Neural cell (in vitro differentiated cells): ENCODE measurements around the gene PRLHR. TPM values are rescaled to one million over a fixed set of nuclear protein-coding genes. Genes with fewer than 3 reads are reported as not detected.

Experiments used
- H2AFZ ChIP-seq: fragments of 200-600, 300-800 bp; sonication (generic), shearing (Covaris generic); 2 replicates; pipeline ENCODE4 v1.6.0; 2014; ENCODE audit warnings: low read depth, mild to moderate bottlenecking, antibody characterized with exemption, low read length, moderate library complexity
- H3F3A ChIP-seq: fragments of 200-600 bp; shearing (Covaris generic); 2 replicates; pipeline ENCODE4 v1.6.1; 2016; ENCODE audit warnings: mild to moderate bottlenecking, moderate library complexity, mixed read lengths, antibody characterized with exemption, low read length; ENCODE audit not compliant: insufficient read depth, poor library complexity, severe bottlenecking
- H3K27ac ChIP-seq: fragments of 200-600, 300-800 bp; sonication (generic), shearing (Covaris generic); 2 replicates; pipeline ENCODE4 v1.5.1; 2014; ENCODE audit warnings: mild to moderate bottlenecking, low read length, moderate library complexity
- H3K27me3 ChIP-seq: fragments of 300-800, 200-600 bp; sonication (generic), shearing (Covaris generic); 2 replicates; pipeline ENCODE4 v1.6.0; 2014; ENCODE audit warnings: mild to moderate bottlenecking, low read depth, low read length, moderate library complexity; ENCODE audit not compliant: insufficient read depth
- H3K36me3 ChIP-seq: fragments of 300-800, 200-600 bp; sonication (generic), shearing (Covaris generic); 2 replicates; pipeline ENCODE4 v1.5.1; 2014; ENCODE audit warnings: mild to moderate bottlenecking, antibody characterized with exemption, low read length, moderate library complexity; ENCODE audit not compliant: insufficient read depth
- H3K4me2 ChIP-seq: fragments of 300-800, 200-600 bp; sonication (generic), shearing (Covaris generic); 2 replicates; pipeline ENCODE4 v1.6.0; 2014; ENCODE audit warnings: mild to moderate bottlenecking, low read length
- H3K4me3 ChIP-seq: fragments of 300-800, 200-600 bp; sonication (generic), shearing (Covaris generic); 2 replicates; pipeline ENCODE4 v1.5.1; 2014; ENCODE audit warnings: mild to moderate bottlenecking, low read length, moderate library complexity
- H3K79me2 ChIP-seq: fragments of 200-600 bp; shearing (Covaris generic); replicated peaks from 2 replicates; pipeline ENCODE4 v1.6.0; 2014; ENCODE audit warnings: mild to moderate bottlenecking, low read length, moderate library complexity; ENCODE audit not compliant: insufficient read depth
- H3K9ac ChIP-seq: fragments of 300-800, 200-600 bp; sonication (generic), shearing (Covaris generic); 2 replicates; pipeline ENCODE4 v1.6.1; 2016; ENCODE audit warnings: mild to moderate bottlenecking, low read length, mixed read lengths
- H3K9me2 ChIP-seq: fragments of 200-600 bp; shearing (Covaris generic); 2 replicates; pipeline ENCODE4 v1.6.1; 2016; ENCODE audit warnings: mild to moderate bottlenecking, low read length, mixed read lengths; ENCODE audit not compliant: insufficient read depth
- H3K9me3 ChIP-seq: fragments of 200-600, 300-800 bp; sonication (generic), shearing (Covaris generic); 2 replicates; pipeline ENCODE4 v1.6.1; 2016; ENCODE audit warnings: mild to moderate bottlenecking, mixed run types, low read length, moderate library complexity, mixed read lengths
- H4K20me1 ChIP-seq: fragments of 200-600 bp; shearing (Covaris generic); 2 replicates; pipeline ENCODE4 v1.6.1; 2016; ENCODE audit warnings: mild to moderate bottlenecking, mixed run types; ENCODE audit not compliant: insufficient read depth
- EP300 ChIP-seq: fragments of 450-650 bp; conservative IDR thresholded peaks from 2 replicates; pipeline ENCODE4 v1.6.1; 2014; ENCODE audit warnings: antibody characterized with exemption, mild to moderate bottlenecking, moderate library complexity; ENCODE audit not compliant: poor library complexity, severe bottlenecking
- EZH2 ChIP-seq: fragments of 200-600, 300-800 bp; shearing (Covaris generic), sonication (generic); IDR thresholded peaks from 2 replicates; pipeline ENCODE4 v1.6.1; 2014; ENCODE audit warnings: antibody characterized with exemption, low read length, borderline replicate concordance, mild to moderate bottlenecking; ENCODE audit not compliant: insufficient read depth, poor library complexity, severe bottlenecking
- MXI1 ChIP-seq: fragments of 450-650 bp; conservative IDR thresholded peaks from 2 replicates; pipeline ENCODE4 v1.6.1; 2014; ENCODE audit warnings: antibody characterized with exemption, mild to moderate bottlenecking; ENCODE audit not compliant: poor library complexity, severe bottlenecking
- POLR2AphosphoS5 ChIP-seq: IDR thresholded peaks from 2 replicates; pipeline ENCODE4 v1.6.1; 2012
- RAD21 ChIP-seq: fragments of 450-650 bp; conservative IDR thresholded peaks from 2 replicates; pipeline ENCODE4 v1.6.1; 2014; ENCODE audit warnings: antibody characterized with exemption, mild to moderate bottlenecking, moderate library complexity
- SMC3 ChIP-seq: fragments of 450-650 bp; conservative IDR thresholded peaks from 2 replicates; pipeline ENCODE4 v1.6.1; 2014; ENCODE audit warnings: antibody characterized with exemption, mild to moderate bottlenecking, moderate library complexity; ENCODE audit not compliant: poor library complexity
- TAF1 ChIP-seq: IDR thresholded peaks from 2 replicates; pipeline ENCODE4 v1.6.1; 2012; ENCODE audit warnings: low read depth
- polyA plus RNA-seq: library from polyadenylated mRNA; depleted of rRNA; stranded (reverse); fragments of >200 nt; gene quantifications from 2 replicates; pipeline ENCODE4 v1.2.3, GENCODE V29; 2014
- TF ChIP-seq, protein P1 (sequence below): fragments of 450-650 bp; IDR thresholded peaks from 2 replicates; pipeline ENCODE4 v1.5.1; 2014; ENCODE audit warnings: antibody characterized with exemption, mild to moderate bottlenecking, moderate library complexity; ENCODE audit not compliant: poor library complexity, severe bottlenecking
- TF ChIP-seq, protein P2 (sequence below): IDR thresholded peaks from 2 replicates; pipeline ENCODE4 v1.6.1; 2012; ENCODE audit warnings: borderline replicate concordance

PRLHR gene
- polyA plus RNA-seq, 1 donor from 2014 or later: 0.20 TPM

DNA sequence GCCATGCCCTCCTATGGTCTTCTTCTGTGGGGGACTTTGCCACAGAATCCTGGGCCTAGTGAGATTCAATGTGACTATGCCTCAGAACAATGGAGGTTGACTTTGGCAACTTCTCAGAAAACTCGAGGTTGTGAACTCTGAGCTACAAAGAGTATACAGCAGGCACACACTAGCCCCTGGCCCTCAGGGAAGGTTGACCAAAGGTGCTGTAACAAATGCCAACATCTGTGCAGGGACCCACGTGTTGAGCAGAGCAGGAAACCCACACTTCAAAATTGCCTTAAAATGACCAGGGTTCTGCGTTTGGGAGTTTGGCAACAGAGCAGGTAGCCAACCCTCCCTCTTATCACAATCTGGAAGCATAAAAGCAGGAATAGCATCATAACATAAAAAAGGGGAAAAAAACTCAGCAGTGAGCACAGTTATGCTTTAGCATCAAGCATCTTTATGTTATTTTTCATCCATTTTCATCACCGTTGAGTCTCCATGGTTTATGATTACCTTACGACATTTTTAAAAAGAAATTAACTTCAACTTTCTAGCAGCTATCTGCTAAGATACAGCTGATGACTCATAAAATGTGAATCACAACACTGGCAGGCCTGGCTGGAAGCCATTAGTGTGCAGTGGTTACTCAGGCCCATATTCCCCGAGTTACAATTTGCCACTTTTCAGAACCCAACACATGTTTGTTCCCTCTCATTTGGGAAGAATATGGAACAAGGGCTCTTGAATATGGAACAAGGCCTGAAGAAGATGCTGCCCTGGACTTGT, 11.1 kb downstream of the PRLHR start:
- H3K9ac ChIP-seq: no peak overlapping the region
- H3K4me2 ChIP-seq: no peak overlapping the region
- H4K20me1 ChIP-seq: no peaks in the 10 kb centered on the region
- no peak overlapping the region for H3K27ac ChIP-seq
- no peak overlapping the region for H2AFZ ChIP-seq
- H3K9me2 ChIP-seq: no peaks in the 10 kb centered on the region
- no peak overlapping the region for H3K4me3 ChIP-seq
- no peaks in the 10 kb centered on the region for H3K36me3 ChIP-seq
- no peaks in the 10 kb centered on the region for H3K9me3 ChIP-seq
- no peaks in the 10 kb centered on the region for H3K27me3 ChIP-seq
- no peaks in the 10 kb centered on the region for H3F3A ChIP-seq
- no peaks in the 10 kb centered on the region for H3K79me2 ChIP-seq
- TF ChIP-seq TAF1: no peak
- no peak for TF ChIP-seq MXI1
- TF ChIP-seq EZH2: no peak
- TF ChIP-seq RAD21: no peak
- TF ChIP-seq, protein P1, sequence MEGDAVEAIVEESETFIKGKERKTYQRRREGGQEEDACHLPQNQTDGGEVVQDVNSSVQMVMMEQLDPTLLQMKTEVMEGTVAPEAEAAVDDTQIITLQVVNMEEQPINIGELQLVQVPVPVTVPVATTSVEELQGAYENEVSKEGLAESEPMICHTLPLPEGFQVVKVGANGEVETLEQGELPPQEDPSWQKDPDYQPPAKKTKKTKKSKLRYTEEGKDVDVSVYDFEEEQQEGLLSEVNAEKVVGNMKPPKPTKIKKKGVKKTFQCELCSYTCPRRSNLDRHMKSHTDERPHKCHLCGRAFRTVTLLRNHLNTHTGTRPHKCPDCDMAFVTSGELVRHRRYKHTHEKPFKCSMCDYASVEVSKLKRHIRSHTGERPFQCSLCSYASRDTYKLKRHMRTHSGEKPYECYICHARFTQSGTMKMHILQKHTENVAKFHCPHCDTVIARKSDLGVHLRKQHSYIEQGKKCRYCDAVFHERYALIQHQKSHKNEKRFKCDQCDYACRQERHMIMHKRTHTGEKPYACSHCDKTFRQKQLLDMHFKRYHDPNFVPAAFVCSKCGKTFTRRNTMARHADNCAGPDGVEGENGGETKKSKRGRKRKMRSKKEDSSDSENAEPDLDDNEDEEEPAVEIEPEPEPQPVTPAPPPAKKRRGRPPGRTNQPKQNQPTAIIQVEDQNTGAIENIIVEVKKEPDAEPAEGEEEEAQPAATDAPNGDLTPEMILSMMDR: no peak
- no peak for TF ChIP-seq SMC3

DNA sequence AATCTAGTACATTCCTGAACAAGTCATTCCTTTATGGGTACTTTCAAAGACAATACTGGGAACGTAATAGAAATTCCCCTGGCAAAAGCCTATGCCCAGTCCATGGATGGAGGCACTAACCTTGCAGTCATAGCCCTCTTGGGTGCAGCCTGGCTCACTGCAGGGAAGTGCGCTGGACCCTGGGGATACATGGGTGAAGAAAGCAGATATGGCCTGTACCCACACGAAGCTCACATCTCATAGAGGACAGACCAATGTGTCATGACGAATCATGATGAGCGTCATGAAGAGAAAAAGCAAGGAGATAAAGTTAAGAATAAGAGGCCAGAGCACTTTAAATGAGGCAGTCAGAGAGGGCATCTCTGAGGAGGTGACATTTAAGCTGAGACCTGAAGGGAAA, 11.8 kb downstream of the PRLHR start:
- H3K79me2 ChIP-seq: no peaks in the 10 kb centered on the region
- no peaks in the 10 kb centered on the region for H3K9me3 ChIP-seq
- no peak overlapping the region for H3K27ac ChIP-seq
- no peak overlapping the region for H3K4me3 ChIP-seq
- H3F3A ChIP-seq: no peaks in the 10 kb centered on the region
- no peak overlapping the region for H2AFZ ChIP-seq
- no peaks in the 10 kb centered on the region for H3K9me2 ChIP-seq
- H3K4me2 ChIP-seq: no peak overlapping the region
- H4K20me1 ChIP-seq: no peaks in the 10 kb centered on the region
- TF ChIP-seq EZH2: no peak
- no peak for TF ChIP-seq EP300
- no peak for TF ChIP-seq TAF1
- no peak for TF ChIP-seq RAD21
- TF ChIP-seq, protein P2, sequence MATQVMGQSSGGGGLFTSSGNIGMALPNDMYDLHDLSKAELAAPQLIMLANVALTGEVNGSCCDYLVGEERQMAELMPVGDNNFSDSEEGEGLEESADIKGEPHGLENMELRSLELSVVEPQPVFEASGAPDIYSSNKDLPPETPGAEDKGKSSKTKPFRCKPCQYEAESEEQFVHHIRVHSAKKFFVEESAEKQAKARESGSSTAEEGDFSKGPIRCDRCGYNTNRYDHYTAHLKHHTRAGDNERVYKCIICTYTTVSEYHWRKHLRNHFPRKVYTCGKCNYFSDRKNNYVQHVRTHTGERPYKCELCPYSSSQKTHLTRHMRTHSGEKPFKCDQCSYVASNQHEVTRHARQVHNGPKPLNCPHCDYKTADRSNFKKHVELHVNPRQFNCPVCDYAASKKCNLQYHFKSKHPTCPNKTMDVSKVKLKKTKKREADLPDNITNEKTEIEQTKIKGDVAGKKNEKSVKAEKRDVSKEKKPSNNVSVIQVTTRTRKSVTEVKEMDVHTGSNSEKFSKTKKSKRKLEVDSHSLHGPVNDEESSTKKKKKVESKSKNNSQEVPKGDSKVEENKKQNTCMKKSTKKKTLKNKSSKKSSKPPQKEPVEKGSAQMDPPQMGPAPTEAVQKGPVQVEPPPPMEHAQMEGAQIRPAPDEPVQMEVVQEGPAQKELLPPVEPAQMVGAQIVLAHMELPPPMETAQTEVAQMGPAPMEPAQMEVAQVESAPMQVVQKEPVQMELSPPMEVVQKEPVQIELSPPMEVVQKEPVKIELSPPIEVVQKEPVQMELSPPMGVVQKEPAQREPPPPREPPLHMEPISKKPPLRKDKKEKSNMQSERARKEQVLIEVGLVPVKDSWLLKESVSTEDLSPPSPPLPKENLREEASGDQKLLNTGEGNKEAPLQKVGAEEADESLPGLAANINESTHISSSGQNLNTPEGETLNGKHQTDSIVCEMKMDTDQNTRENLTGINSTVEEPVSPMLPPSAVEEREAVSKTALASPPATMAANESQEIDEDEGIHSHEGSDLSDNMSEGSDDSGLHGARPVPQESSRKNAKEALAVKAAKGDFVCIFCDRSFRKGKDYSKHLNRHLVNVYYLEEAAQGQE: no peak
- no peak for TF ChIP-seq SMC3
- no peak for TF ChIP-seq POLR2AphosphoS5
- TF ChIP-seq MXI1: no peak
- H3K9ac ChIP-seq: no peak overlapping the region
- H3K27me3 ChIP-seq: no peaks in the 10 kb centered on the region
- no peaks in the 10 kb centered on the region for H3K36me3 ChIP-seq
